ENCODE data around the gene MTM1.

Gene MTM1

GRCh38 chrX:150627957-150628356, 59.5 kb downstream of the MTM1 start:
- no peaks in the 10 kb centered on the region for H3K79me2 ChIP-seq (ENCODE audit: insufficient read depth, low read length)
- H3F3A ChIP-seq (ENCODE audit: insufficient read depth): no peaks in the 10 kb centered on the region
- no peak overlapping the region for H3K4me2 ChIP-seq (ENCODE audit: low read depth, low read length, poor library complexity, severe bottlenecking)
- no peaks in the 10 kb centered on the region for H3K9me2 ChIP-seq (replicated peaks; ENCODE audit: insufficient read depth, low read length)
- no peaks in the 10 kb centered on the region for H3K36me3 ChIP-seq (ENCODE audit: low read length)
- H4K20me1 ChIP-seq (ENCODE audit: low read depth, low read length): no peaks in the 10 kb centered on the region
- TF ChIP-seq, protein P1, sequence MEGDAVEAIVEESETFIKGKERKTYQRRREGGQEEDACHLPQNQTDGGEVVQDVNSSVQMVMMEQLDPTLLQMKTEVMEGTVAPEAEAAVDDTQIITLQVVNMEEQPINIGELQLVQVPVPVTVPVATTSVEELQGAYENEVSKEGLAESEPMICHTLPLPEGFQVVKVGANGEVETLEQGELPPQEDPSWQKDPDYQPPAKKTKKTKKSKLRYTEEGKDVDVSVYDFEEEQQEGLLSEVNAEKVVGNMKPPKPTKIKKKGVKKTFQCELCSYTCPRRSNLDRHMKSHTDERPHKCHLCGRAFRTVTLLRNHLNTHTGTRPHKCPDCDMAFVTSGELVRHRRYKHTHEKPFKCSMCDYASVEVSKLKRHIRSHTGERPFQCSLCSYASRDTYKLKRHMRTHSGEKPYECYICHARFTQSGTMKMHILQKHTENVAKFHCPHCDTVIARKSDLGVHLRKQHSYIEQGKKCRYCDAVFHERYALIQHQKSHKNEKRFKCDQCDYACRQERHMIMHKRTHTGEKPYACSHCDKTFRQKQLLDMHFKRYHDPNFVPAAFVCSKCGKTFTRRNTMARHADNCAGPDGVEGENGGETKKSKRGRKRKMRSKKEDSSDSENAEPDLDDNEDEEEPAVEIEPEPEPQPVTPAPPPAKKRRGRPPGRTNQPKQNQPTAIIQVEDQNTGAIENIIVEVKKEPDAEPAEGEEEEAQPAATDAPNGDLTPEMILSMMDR (IDR thresholded peaks at IDR 0.05; ENCODE audit: insufficient read depth, low read length, poor library complexity, severe bottlenecking): no peak
- H3K9me3 ChIP-seq (ENCODE audit: insufficient read depth, low read length): no peaks in the 10 kb centered on the region
- no peak overlapping the region for H3K9ac ChIP-seq (ENCODE audit: low read length)
- H3K27me3 ChIP-seq (ENCODE audit: low read length): no peaks in the 10 kb centered on the region
- no peak overlapping the region for H3K4me3 ChIP-seq (ENCODE audit: insufficient read depth, low read length, poor library complexity, severe bottlenecking)
- no peak overlapping the region for H2AFZ ChIP-seq (ENCODE audit: low read depth, low read length, severe bottlenecking)
- H3K27ac ChIP-seq (ENCODE audit: low read depth, low read length): no peak overlapping the region

DNA sequence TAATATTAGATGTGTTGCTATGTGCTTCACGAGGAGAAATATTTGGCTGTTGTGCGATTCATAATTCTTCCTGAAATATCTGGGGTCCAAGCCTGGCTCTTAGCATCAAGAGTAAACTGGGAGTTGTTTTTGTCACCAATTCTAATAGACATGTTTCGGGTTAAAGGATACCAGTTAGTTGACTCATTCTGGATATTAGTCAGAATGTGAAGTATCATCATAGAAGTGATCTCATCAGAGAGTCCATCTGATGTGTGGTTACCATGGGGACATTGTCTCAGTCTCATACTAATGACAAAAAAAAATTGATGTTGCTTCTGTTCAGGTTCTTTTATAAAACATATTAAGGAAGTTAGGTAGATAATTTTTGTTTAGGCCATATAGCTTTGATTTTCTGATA, 67.5 kb downstream of the MTM1 start:
- Histone ChIP-seq H3K27ac (ENCODE audit: low read depth, low read length) (no peak overlapping the region), H3K4me2 (ENCODE audit: low read depth, low read length, poor library complexity, severe bottlenecking) (no peak overlapping the region), H3K36me3 (ENCODE audit: low read length) (no peaks in the 10 kb centered on the region), H2AFZ (ENCODE audit: low read depth, low read length, severe bottlenecking) (no peak overlapping the region), H3K27me3 (ENCODE audit: low read length) (no peaks in the 10 kb centered on the region), H3K9ac (ENCODE audit: low read length) (no peak overlapping the region), H4K20me1 (ENCODE audit: low read depth, low read length) (no peaks in the 10 kb centered on the region), H3K9me3 (ENCODE audit: insufficient read depth, low read length) (no peaks in the 10 kb centered on the region), H3K9me2 (replicated peaks; ENCODE audit: insufficient read depth, low read length) (no peaks in the 10 kb centered on the region), H3K4me3 (ENCODE audit: insufficient read depth, low read length, poor library complexity, severe bottlenecking) (no peak overlapping the region), H3F3A (ENCODE audit: insufficient read depth) (no peaks in the 10 kb centered on the region), H3K79me2 (ENCODE audit: insufficient read depth, low read length) (no peaks in the 10 kb centered on the region)
- no peak for TF ChIP-seq EZH2phosphoT487 (conservative IDR thresholded peaks at IDR 0.05; ENCODE audit: low read length)
- TF ChIP-seq, protein P1 (IDR thresholded peaks at IDR 0.05; ENCODE audit: insufficient read depth, low read length, poor library complexity, severe bottlenecking): no peak

- Histone ChIP-seq H3K79me2 (ENCODE audit: insufficient read depth, low read length) (no peaks in the 10 kb centered on the region), H3K9ac (ENCODE audit: low read length) (no peak overlapping the region), H3K4me2 (ENCODE audit: low read depth, low read length, poor library complexity, severe bottlenecking) (no peak overlapping the region), H3K36me3 (ENCODE audit: low read length) (no peaks in the 10 kb centered on the region), H4K20me1 (ENCODE audit: low read depth, low read length) (no peaks in the 10 kb centered on the region), H3K27me3 (ENCODE audit: low read length) (no peaks in the 10 kb centered on the region), H2AFZ (ENCODE audit: low read depth, low read length, severe bottlenecking) (no peak overlapping the region), H3K9me3 (ENCODE audit: insufficient read depth, low read length) (no peaks in the 10 kb centered on the region), H3K4me3 (ENCODE audit: insufficient read depth, low read length, poor library complexity, severe bottlenecking) (no peak overlapping the region), H3F3A (ENCODE audit: insufficient read depth) (no peaks in the 10 kb centered on the region), H3K27ac (ENCODE audit: low read depth, low read length) (no peak overlapping the region), H3K9me2 (replicated peaks; ENCODE audit: insufficient read depth, low read length) (no peaks in the 10 kb centered on the region)
- no peak for TF ChIP-seq EZH2phosphoT487 (conservative IDR thresholded peaks at IDR 0.05; ENCODE audit: low read length)
- TF ChIP-seq, protein P1 (IDR thresholded peaks at IDR 0.05; ENCODE audit: insufficient read depth, low read length, poor library complexity, severe bottlenecking): no peak
Observed at GRCh38 chrX:150642423-150642822, 74.0 kb downstream of the MTM1 start.

GRCh38 chrX:150643271-150643670, 74.8 kb downstream of the MTM1 start:
- H3K9ac ChIP-seq (ENCODE audit: low read length): no peak overlapping the region
- H3K79me2 ChIP-seq (ENCODE audit: insufficient read depth, low read length): no peaks in the 10 kb centered on the region
- no peak overlapping the region for H2AFZ ChIP-seq (ENCODE audit: low read depth, low read length, severe bottlenecking)
- no peak for TF ChIP-seq EZH2phosphoT487 (conservative IDR thresholded peaks at IDR 0.05; ENCODE audit: low read length)
- TF ChIP-seq, protein P1 (IDR thresholded peaks at IDR 0.05; ENCODE audit: insufficient read depth, low read length, poor library complexity, severe bottlenecking): no peak
- H3F3A ChIP-seq (ENCODE audit: insufficient read depth): no peaks in the 10 kb centered on the region
- H3K27me3 ChIP-seq (ENCODE audit: low read length): no peaks in the 10 kb centered on the region
- H4K20me1 ChIP-seq (ENCODE audit: low read depth, low read length): no peaks in the 10 kb centered on the region
- H3K9me2 ChIP-seq (replicated peaks; ENCODE audit: insufficient read depth, low read length): no peaks in the 10 kb centered on the region
- H3K27ac ChIP-seq (ENCODE audit: low read depth, low read length): no peak overlapping the region
- no peak overlapping the region for H3K4me3 ChIP-seq (ENCODE audit: insufficient read depth, low read length, poor library complexity, severe bottlenecking)
- no peaks in the 10 kb centered on the region for H3K36me3 ChIP-seq (ENCODE audit: low read length)
- H3K4me2 ChIP-seq (ENCODE audit: low read depth, low read length, poor library complexity, severe bottlenecking): no peak overlapping the region
- H3K9me3 ChIP-seq (ENCODE audit: insufficient read depth, low read length): no peaks in the 10 kb centered on the region

All from SU-DHL-6 (cell line).